Renal cortex interstitium (tissue), 11 donors: Measurements from ENCODE around the gene RAB30. TPM values are rescaled to one million over a fixed set of nuclear protein-coding genes. Genes with fewer than 3 reads are reported as not detected.

ENCODE experiments used
- DNase-seq, 11 donors: peaks; one replicate each; pipeline ENCODE4 v3.0.0-alpha.2; 2013; ENCODE audit warnings: low read depth in 9 of 11, low spot score in 4 of 11; ENCODE audit errors: extremely low read depth in 1 of 11
- polyA plus RNA-seq, 3 donors: library from polyadenylated mRNA; unstranded; fragments of 120-200 nt; gene quantifications; one replicate each; pipeline ENCODE4 v1.2.1, GENCODE V29; 2013; ENCODE audit not compliant: insufficient read length in 3 of 3

RAB30 gene
- polyA plus RNA-seq, 3 donors, result 7.6 to 7.9 (median 7.7) TPM

GRCh38 chr11:82930734-82931133 lies 141.0 kb downstream of the RAB30 start:
- no peak for DNase-seq

- no peak for DNase-seq
These were observed 141.5 kb downstream of the RAB30 start for GRCh38 chr11:82930229-82930628.

- no peak for DNase-seq
These were observed 142.6 kb downstream of the RAB30 start for GRCh38 chr11:82929121-82929520.

GRCh38 chr11:82927264-82927880 lies 144.3 kb downstream of the RAB30 start:
- peak in 8 of 11 donors; percentile 3 to 27 (median 17) for DNase-seq

- no peak for DNase-seq
These were observed 147.0 kb downstream of the RAB30 start for GRCh38 chr11:82924522-82925224.

Other genes with a start within 250 kb of the RAB30 start
- 100 to 1,000 TPM; 224 to 275 (median 264) TPM for gene PRCP, start 171.5 kb downstream of the RAB30 start, polyA plus RNA-seq
- gene DDIAS, start 170.2 kb downstream of the RAB30 start, polyA plus RNA-seq, result 1 to 10 TPM; 5.2 to 9.3 (median 7.2) TPM
- 10 to 100 TPM; 76.1 to 91.9 (median 82.8) TPM for gene PCF11, start 85.2 kb upstream of the RAB30 start, polyA plus RNA-seq
- gene ANKRD42, start 121.8 kb upstream of the RAB30 start, polyA plus RNA-seq, result 10 to 100 TPM; 16.1 to 20.3 (median 18.0) TPM
- gene CCDC90B, start 214.5 kb upstream of the RAB30 start, polyA plus RNA-seq, result 100 to 1,000 TPM in 1 of 3 donors, 10 to 100 TPM in 2; 75.0 to 107 (median 80.9) TPM